NCI-H748 (cell line): Measurements from ENCODE around the gene MYL1.

Experiments used
- DNase-seq: peaks from one replicate; lab custom pipeline; 2025; ENCODE audit not compliant: unreplicated experiment; lab: John Stamatoyannopoulos, UW

Gene MYL1

DNA sequence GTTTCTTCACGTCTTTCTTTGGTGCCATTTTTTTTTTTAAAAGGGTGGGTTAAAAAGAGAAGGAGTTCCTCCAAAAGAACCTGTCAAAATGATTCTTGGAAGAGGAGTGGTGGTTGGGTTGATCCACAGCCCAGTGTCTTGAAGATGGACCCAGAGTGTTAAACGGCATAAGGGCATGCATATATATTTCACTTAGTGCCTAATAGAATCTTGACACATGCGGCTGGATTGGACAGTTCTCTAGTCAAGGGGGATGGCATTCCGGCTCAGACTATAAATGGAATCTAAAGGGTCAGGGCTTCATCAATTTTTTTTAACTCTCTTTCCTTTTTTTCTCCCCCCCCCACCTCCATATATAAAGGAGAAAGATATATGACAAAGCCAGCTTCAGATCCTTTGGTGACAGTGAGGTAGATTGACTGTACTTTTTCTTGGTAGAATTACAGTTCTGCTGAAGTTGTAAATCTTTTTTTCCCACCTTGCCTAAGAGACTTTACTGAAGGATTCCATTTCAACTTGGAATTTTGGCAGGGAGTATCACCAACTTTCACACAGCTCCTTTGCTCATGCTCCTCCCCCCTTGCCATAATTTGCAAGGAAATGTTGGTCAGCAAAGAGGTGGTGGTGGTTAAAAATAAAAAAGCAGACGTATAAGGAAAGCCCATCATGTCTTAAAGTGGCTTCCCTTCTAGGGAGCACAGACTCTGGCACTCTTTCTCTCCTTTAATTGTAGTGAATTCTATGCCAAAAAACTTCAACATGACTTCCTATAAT is at the start of gene MYL1:
Gene MYL1 (minus strand): TSS at position 160 of the 774 bp plus-strand sequence. CDS start 132 bp downstream, at position 28.
- DNase-seq, result no peak

DNA sequence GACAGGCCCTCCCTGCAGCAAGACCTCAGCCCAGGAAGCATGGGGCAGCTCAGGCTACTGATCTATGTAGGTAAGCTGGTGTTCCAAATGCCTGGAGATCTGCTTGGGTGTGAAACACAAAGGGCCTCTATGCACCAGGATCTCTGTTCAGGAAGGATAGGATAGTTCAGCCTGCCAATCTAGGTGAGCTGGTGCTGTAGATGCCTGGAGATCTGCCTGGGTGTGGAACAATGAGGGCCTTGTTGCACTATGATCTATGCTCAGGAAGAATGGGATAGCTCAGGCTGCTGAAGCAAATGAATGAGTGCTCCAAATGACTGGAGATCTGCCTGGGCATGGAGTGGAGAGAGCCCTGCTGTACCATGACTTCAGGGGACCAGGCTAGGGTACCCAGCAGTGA is 48.9 kb upstream of the MYL1 start:
- no peak for DNase-seq

DNA sequence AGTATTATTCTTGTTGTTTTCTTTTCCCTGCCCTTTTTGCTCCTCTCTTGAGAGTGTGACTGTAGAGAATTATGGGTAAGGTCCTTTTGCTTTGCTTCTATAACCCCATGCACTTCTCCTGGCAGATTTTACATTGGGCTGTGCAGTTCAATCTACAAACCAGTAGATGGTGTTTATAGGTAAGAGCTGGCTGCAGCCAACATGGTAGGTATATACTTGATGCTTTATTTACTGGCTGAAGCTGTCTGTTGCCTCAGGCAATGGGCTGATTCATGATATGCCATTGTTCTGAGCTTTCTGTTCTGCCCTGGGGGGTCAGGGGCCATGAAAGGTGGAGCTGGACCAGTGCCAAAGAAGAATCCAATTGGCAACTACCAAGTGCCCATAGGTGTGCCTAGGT is 48.3 kb upstream of the MYL1 start:
- DNase-seq, result peak; percentile 36

DNA sequence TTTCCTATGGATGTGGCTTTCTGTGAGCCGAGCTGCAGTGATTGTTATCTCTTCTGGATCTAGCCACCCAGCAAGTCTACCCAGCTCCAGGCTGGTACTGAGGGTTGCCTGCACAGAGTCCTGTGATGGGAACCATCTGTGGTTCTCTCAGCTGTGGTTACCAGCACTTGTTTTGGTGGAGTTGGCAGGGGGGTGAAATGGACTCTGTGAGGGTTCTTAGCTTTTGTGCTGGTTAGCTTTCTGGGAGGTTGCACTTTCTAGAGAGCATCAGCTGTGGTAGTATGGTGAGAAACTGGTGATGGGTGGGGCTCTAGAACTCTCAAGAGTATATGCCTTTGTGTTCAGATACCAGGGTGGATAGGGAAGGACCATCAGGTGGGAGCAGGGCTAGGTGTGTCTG is 45.4 kb upstream of the MYL1 start:
- no peak for DNase-seq

DNA sequence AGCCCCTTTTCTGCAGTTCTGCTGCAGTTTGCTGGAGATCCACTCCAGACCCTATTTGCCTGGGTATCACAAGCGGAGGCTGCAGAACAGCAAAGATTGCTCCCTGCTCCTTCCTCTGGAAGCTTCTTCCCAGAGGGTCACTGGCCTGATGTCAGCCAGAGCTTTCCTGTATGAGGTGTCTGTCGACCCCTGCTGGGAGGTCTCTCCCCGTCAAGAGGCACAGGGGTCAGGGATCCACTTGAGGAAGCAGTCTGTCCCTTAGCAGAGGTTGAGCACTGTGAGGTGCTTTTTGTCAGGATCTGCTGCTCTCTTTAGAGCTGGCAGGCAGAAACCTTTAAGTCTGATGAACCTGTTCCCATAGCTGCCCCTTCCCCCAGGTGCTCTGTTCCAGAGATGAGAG is 42.0 kb upstream of the MYL1 start:
- DNase-seq, result no peak

DNA sequence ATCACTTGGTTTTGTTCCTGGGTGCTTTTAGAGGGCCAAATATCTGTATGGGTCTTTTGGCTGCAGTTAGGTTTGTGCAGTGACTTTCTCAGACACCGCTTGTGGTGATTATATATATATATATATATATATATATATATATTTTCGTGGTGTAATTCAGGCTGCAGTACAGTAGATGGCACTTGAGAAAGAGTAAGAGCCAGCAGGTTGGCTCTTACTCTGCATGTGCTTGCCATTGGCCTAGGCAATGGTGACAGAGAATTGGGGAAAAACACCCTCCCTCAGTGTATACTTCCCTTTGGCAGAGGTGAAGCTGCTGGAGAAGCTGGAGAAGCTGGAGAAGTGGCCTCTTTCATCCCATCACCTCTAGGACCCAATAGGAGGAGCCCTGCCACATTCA is 22.2 kb upstream of the MYL1 start:
- DNase-seq, result no peak

DNA sequence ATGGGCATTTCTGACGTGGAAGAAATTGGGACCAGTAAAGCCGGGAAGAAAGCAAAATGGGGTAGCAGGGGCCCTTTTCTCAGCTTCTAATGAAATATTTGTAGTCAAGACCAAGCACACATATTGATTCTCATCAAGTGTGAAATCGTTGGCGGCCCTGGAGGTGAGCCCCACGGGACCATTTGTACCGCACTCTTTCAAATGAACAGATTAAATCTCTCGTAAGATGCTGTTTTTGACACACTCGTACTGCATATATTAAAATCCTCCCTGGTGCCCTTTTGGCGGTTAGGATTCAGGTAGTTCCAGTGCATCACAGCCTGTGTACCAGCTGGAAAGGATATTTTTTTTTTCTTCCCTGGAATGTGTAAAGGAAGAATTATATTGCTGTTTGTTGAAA is 9.9 kb upstream of the MYL1 start:
- no peak for DNase-seq

DNA sequence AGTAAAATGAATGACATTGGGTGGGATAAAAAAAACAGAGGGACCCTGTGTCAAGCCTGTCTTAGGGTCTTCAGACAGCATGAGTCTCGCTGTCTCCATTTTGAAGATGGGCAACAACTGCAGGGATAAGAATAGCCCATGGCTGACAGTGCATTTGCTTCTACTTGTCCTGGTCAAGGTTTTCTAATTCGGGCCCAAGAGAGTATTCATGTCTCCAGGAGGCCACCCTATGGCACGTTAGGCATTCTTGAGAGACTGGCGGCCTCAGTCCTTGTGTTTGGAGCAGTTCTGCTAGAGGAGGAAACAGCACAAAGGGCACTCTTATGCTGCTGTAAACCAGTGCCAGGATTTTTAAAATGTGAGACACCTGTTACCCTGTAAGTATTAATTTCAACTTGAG is 9.5 kb upstream of the MYL1 start:
- no peak for DNase-seq

DNA sequence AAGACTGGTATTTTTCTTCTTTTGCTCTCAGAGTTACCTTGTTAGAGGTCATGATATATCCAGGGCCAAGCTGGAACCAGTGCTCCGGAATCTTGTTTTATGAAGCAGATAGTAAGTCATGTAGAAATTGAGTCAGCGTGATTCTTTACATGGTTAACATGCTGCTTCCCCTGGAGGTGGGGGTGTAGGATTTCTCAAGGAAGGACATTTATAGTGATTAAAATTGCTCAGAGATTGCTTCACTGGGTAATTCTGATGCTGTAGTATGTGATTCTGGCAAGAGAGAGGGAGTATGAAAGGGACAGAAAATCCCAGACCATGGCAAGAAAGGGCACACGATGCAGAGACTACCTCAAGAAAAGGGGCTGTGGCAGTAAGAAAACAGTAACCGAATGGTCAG is 8.0 kb upstream of the MYL1 start:
- DNase-seq, result no peak

DNA sequence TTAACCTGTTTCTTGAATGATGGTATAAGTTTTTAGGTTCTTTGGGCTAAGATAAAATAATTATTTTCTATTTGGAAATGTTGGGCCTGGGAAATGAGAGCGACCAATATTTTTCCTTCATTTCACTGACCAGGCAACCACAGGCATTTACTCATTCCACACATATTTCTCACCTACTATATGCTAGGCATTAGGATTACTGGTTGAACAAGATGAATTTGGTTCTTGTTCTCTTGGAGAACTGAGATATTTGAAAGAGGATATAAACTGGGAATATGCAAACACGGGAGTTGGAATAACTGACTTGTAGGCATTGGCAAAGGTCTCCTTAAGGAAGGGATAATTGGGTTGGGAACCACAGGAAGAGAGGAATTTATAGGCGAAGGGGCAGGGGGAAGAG is 3.9 kb upstream of the MYL1 start:
- no peak for DNase-seq

DNA sequence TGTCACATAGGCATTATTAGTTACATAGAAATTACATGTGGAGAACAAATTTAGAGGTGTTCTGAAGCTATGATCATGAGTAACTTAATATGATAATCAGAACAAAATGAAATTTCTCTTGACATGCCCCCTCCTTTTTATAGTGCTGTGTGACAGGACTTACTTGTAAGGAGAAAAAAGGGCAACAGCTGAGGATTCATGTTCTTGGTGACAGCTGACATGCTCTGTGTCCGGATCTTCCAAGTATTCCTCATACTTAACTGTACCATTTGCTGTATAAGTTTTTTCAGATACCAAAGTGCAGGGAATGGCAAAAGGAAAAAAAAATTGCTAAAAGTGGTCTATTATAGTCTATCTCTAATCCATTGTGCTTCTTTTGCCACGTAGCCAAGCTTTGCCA is 3.5 kb upstream of the MYL1 start:
- DNase-seq, result no peak

DNA sequence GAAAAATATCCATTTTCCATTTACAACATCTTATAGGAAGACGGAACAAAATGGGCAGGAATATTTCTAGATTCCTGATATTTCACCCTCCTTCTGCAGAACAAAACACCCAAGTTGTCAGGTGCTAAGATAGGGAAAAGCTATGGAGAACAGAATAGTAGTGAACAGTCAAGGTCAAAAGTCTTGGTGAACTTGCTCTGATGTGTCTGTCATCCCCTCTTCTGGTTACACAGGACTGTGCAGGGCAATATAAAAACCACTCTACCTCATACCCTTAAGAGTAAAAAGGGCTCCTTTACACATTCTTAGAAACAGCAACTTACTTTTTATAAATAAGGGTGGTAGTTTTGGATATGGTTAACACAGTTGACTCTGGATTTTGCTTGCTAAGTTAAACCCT is 4.4 kb downstream of the MYL1 start:
- no peak for DNase-seq

DNA sequence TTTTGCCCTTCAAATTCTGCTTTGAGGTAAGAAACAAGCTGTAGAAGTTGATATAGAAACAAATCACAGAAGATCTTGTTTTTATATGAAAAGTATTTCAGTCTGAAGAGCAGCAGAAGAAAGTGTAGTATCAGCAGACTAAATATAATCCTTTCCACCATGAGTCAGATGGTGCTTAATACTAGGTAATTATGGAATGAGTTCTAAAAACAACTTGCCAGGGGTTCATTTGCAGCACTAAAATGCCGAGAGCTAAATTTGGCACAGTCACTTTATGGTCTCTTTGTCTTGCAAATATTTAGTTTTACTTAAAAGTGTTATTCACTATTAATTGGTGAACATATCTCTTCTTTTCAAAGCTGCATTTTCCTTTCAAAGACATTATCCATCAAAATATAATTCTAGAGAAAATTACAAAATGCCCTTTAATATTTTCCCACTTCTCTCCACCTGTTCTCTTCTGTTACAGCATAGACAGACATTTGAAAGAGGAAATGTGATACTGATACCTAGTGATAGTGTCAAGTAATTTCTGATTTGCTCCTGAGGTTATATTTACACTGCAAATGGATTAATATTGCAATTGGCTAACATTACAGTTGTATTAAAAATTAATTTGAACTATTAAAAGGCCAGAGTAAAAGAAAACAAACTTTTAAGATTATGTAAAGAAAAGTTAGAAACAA is 5.3 kb downstream of the MYL1 start:
- peak; percentile 20 for DNase-seq

DNA sequence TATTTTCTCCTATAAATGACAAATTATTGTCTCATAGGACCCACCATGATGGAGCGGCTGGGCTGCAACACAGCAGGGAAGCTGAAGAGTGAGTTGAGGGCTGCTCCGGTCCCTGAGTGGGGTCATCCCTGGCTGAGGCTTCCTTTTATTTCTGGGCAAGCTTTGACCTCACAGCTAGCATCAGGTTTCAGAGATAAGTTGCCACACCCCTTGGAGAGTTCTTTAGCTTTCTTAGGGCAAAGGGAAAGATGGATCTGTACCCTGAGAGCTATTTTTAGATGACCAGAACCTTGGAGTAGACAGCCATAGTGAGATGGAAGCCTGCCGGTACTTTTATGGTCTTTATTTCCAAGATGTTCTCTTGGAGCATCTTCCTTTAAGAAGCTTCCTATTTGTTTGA is 11.5 kb downstream of the MYL1 start:
- DNase-seq, result no peak

DNA sequence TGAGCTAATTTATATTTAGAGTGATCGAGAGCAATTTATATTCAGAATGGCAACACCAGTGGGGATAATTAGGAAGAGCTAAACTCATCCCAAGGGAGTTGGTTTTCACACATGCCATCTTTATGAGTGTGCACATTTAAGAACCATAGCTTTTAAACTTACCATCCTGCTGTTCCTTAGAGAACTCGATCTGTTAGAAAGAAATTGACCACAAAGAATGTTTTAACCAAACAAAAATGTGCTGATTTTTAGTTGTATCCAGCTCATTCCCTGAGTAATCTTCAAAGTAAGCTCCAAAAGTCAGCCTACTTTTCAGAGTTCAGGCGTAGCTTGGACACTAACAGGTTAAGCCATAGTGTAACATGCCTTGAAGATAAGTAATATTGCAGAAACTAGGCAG is 12.6 kb downstream of the MYL1 start:
- DNase-seq, result no peak

DNA sequence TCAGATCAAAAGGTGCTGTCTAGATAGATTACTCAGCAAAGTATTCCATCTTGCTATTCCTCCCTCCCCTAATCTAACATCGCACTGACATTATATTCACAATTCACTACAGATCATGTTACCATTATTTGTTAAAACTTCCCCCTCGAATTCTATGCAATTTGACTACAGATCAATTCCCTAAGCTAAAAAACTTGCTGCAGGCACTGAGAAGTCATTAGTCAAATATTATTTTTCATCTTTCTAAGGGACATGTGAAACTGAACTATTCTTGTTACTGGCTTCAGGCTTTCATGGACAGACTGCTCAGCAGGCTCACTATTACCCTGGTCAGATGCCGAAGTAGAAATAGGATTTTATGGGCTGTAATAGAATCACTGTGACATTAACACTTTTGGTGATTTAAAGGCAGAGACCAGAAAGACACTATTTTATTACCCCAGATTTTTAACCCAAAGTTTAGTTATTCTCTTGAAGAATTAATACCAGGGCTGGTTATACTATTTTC is 15.1 kb downstream of the MYL1 start:
- DNase-seq, result no peak

DNA sequence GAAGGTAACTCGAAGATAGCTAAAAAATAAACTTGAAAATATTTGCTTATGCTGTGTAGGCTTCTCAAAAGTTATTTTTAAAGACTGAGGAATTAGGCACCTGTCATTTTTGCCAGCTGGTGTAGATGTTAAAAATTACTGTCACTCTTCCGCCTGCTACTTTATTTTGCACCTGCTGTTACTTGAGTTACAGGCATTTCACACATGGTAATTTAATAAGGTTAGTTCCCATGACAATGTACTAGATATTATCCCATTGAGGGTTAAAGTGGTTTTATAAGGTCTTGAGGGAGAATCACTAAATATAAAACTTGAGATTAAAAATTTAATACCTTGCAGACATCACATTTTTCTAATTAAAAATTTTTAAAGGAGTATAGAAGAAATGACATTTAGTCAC is 26.6 kb downstream of the MYL1 start:
- DNase-seq, result peak; percentile 71

DNA sequence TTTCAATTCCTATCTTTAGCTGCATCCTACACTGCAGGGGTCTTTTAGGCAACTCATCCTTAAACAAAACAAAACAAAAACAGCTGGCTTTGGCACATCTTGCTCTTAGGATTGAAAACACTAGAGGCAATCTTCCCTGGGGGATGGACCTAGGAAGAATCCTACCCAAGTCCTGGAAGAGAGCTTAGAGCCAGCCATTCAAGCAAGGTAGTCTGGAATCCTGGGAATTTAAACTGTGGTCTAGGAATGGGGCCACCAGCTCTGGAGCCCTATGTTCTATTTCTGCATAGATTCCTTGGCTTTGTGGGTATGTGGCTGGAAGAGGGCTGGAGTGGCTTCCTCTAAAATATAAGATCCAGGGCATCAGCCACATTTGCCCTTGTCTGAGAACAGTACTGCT is 27.7 kb downstream of the MYL1 start:
- no peak for DNase-seq

DNA sequence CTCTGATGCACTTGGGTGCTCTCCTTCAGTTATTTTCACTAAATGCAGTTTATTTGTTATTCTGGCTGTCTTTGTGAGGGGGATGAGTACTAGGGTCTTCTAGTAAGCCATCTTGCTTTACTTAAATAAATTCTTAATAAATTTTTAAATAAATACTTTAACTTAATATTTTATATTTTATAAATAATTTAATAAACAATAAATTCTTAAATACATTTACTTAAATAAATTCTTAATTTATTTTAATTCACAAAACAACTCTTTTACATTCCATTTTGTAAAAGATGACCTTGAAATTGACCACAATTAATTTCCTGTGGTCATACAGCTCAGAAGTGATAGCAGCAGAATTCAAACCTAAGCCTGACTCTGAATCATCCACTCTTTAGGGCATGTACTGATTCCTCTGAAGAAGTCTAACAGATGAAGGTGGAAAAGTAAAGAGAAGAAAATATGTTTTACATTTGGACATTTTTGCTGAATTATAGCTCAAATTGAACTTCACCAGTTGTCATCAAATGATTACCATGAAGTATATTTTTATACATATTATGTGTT is 28.8 kb downstream of the MYL1 start:
- no peak for DNase-seq

DNA sequence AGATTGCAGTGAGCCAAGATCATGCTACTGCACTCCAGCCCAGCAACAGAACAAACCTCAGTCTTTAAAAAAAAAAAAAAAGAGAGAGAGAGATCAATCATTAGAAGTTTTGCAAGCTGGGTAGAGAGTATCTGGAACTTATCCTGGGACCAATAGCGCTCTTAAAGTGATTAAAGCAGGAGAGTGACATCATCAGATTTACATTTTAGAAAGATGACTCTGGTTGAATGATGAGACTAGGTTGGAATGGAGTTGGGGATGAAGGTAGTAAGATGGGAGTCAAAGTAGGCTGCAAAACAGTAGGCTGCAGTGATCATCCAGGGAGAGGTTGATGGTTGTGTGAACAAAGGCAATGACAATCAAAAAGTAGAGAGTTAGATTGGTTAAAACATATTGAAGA is 37.8 kb downstream of the MYL1 start:
- DNase-seq, result no peak

DNA sequence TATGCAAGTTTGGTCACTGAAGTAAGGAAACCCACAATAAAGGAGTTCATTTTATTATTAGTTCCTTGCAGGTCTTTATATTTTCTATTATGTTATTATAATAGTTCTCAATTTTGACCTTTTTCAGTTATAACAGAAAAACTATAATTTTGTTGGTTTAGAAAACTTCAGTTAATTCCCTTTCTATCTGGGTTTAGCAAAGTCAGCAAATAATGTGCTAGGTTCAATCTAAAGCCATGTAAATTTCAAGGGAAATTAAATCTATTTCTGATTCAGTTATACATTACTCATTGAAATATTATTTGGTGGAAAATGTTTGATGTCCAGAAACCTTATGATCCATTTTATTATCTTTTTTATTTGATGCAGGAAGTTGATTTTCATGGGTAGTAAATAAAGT is 43.7 kb downstream of the MYL1 start:
- no peak for DNase-seq

DNA sequence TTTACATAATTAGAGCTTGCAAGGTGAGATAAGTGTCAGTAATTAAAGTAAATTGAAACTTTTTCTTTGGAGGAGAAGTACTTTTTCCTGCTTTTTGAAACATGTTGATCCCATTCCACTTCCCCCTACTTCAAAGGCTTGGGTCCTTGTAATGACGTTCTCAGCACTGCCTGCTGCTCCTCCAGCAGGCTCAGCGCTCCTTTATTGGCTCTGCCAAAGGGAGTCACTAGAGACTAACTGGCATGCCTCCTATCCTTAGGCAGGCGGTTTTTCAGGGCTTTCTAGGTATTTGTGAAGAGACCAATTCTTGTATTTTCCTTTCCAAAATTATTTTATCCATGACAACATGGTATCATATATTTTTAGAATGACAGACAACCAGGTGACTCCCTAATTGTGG is 45.8 kb downstream of the MYL1 start:
- no peak for DNase-seq
